ENCODE results near the gene TGFB1.
"Not testable (repeated sequence)": the region's sequence is repeated elsewhere in the genome, so short reads cannot be mapped to it uniquely, and the experiment has no call there.

TGFB1 gene

DNA sequence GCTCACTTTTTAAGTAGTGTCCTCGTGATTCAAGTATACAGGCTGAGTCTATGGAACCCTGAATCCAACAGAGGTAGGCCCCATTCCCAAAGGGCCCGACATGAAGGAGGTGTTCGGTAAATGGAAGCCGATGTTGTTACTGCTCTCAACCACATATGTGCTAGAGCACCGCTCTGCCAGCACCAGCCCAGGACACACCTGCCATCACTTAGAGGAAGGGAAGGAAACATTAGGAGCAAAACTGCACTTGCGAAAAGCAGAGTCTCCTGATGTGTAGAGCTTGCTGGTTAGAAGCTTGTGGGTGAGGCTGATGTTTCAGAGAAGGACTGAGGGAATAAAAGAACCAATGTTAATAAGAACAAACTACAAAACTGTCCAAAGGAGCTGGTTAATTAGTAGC is 53.2 kb downstream of the TGFB1 start:
- no peak for DNase-seq (ENCODE audit: low read depth)

DNA sequence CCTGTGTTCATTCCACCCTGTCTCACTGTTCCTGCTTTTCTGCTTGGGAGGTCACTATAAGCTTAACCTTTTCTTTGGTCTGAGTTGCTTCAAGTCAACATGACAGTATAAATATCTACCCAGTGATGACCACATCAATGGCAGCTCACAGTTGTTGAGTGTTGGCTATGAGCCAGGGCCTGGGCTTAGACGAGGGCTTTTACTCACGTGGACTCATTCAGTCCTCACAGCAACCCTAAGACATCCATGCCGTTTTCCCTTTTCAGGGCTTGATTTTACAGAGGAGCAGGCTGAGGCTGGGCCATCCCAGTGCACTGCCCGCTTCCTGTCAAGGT is 54.0 kb downstream of the TGFB1 start:
- DNase-seq (ENCODE audit: low read depth), result peak; percentile 42

DNA sequence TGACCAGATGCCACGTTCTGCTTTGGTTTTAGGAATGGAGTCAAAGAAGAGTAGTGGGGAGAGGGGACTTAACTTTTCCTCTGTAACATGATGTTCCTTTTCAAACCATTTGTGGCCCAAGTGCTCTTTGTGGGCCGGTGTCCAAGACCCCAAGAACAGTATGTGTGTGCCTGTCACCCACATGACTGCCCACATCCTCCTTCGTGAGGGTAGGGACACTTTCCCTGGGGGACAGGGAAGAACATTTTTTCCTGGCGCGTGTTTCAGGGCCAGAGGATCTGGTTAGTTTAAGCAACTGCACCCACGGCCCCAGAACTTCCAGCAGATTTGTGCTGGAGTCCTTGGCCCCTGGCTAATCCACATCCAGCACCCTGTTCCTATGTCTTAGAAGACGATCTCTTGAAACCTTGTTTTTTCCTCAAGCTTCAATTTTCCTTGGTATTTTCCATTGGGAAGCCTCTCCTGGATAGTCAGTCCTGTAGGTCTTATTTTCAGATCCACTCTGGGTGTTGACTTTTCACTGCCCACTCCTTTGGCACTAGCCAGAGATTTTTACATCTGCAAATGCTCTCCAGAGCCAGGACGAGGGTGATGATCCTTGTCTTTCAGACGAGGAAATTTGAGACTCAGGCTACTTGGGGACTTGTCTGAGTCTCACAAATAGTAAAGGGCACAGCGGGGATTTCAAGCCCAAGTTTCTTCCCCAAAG is 54.5 kb downstream of the TGFB1 start:
- no peak for DNase-seq (ENCODE audit: low read depth)

DNA sequence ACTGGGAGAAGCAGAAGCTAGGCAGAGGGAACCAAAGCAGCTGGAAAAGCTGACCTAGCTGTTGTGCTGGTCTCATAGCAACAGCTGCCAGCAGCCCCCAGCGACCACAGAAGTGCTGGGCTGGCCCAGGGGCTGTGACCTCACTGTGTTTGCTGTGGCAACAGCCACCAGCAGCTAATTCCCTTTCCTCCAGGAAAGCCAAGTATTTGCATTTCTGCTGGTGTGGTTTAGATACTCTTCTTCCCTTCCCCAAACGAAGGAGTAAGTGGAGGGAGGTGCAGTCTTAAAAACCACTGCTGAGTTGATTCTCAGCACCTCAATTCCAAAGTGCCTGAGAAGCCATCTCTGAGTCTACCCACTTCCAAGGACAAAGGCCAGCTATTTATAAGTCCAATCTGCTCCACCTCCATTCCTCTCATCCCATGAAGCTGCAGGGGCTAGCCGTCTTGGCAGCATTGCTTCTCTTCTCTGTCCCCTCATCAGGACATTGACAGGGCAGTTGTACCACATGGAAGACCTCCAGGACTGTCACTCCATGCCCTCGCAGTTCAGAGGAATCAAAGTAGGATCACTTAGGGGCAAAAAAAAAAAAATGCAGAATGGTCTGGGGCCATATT is 55.3 kb downstream of the TGFB1 start:
- no peak for DNase-seq (ENCODE audit: low read depth)

DNA sequence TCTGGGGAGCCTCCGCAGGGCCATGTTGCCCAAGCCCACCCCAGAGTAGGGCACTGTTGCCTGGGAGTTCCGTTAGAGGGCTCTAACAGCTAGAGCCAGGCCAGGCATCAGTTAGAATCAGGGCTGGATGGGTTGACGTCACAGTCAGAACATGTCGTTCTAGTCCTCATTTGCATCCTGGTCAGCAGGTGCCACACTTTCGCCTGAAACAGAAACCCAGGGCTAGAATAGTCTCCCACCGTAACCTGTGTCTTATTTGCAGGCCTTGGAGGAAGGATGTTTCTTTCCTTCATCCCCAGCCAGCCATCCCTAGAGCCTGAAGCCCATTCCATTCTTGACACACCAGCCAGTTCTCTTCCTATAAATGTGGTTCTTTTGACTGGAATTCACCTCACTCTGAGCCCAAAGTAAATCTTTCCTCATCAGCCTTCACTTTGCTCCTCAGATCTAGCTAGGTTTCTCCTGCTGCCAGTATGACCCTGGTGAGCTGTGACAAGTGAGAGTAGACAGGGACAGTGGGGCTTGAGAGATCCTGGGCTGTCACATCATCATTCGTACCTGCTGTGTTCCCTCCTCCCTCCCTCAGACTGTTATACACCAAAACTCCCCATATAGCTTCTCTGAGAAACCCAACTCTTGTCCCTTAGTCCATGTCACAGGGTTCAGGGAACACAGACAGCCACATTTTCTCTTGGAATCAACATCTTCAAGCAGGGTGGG is 55.9 kb downstream of the TGFB1 start:
- no peak for DNase-seq (ENCODE audit: low read depth)

DNA sequence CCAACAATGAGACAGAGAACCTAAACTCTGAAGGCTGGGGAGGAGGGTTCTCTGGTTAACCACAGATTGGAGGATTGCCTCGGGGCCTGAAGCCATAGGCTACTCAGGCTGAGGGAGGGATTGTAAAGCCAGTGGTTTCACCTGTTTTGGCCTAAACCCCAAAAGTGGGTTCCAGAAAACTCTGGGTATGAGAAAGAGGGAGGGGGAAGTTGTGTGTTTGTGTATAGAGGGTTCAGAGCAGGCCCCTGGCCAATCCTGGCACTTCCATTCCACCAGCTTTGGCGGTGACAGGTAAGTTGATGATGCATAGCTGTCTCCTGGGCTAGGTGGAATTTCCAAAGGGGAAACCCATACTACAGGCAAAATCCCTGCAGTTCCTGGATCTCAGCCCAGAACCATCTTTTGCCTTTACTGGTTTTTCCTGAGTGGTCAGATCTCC is 57.3 kb downstream of the TGFB1 start:
- DNase-seq (ENCODE audit: low read depth), result no peak

DNA sequence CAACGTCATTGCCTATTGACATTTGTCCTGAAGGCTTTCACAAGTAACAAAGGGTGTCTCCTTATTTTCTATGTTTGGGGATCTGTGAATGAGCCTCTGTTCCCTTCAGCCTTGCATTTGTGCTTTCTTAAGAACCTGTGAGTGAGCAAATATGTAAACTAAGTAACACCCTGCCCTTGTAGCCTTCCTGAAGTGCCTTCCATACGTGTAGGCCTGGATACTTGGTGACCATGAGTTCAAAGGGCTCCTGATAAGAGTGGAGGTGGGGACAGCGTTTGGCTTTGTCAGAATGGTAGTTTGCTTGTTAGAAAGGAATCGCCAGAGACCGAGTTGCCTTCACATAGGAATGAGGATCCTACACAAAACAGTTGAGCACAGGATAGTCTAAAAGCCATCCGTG is 58.2 kb downstream of the TGFB1 start:
- no peak for DNase-seq (ENCODE audit: low read depth)

DNA sequence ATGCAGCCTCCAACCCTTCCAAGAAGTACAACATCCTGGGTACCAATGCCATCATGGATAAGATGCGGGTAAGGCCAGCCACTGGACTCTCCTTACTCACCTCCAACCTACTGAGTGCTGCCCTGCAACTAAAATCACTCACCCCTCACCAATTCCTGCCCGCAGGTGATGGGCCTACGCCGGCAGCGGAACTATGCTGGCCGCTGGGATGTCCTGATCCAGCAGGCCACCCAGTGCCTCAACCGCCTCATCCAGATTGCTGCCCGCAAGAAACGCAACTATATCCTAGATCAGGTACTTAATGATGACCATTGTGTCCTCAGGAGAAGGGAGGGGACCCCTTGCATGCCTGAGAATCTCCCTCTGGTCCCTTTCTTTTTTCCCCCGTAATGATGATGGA is 59.3 kb downstream of the TGFB1 start:
- DNase-seq (ENCODE audit: low read depth), result no peak

DNA sequence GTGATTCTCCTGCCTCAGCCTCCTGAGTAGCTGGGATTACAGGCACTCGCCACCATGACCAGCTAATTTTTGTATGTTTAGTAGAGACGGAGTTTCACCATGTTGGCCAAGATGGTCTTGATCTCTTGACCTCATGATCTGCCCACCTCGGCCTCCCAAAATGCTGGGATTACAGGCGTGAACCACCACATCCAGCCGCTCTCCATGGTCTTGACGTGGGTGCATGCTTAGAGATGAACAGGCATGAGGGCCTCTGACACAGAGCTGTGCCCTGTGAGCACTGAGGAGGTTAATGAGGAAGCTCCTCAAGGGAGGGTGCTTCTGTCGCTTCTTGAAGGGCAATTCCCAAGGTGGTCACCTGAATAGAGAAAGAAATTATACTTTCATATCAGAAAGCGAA is 63.9 kb downstream of the TGFB1 start:
- not testable (repeated sequence) for DNase-seq (ENCODE audit: low read depth)

DNA sequence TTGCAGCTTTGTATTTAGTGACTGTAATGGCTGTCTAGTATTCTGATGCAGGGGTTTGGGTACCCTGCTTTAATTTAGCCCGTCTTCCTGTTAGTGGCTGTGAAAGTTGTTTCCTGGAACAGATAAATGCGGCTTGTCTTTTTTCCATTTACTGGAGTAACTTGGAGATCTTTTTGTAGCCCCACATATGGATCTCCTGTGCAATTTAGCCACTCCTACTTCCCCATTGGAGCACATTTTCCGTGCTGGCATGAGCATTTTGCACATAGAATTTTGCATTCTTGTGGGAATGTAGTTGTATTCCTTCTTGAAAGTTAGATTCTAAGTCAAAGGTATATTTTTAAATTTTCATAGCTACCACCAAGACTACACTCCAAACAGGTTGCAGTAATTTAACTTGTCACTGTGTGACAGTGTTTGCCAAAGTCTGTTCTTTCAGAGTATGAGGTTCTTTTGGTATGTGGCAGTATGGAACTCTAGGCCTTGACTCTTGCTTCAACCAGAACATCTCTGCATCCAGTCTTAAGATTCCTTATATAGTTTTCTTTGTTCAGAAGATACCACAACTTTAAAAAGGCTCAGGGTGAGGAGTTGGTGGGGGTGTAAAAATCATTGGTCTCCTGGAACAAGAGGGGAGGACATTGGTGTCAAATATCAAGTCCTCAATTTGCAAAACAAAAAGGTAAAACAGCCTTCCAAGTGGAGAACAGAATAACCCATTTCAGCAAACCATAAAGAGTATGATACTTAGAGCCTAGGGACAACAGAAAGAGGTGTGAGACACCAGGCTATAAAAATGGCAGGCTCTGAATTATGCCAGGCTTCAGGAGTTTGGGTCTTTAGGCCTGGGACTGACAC is 64.8 kb downstream of the TGFB1 start:
- no peak for DNase-seq (ENCODE audit: low read depth)
